B cell (primary cell): ENCODE data around the gene BOK. TPM values are rescaled to one million over a fixed set of nuclear protein-coding genes. Genes with fewer than 3 reads are reported as not detected.
"Not testable (repeated sequence)": the region's sequence is repeated elsewhere in the genome, so short reads cannot be mapped to it uniquely, and the experiment has no call there.

Experiments used
- ATAC-seq: fragments of 200-7000 bp; cut with Tn5 transposase; one replicate; pipeline ENCODE4 v1.10.0; 2021; ENCODE audit warnings: low read depth, mild to moderate bottlenecking, moderate number of reproducible peaks, moderate library complexity
- CTCF ChIA-PET: fragments of 350-600 bp; sonication (Branson Sonifier 250); formaldehyde crosslinking; loops from one replicate; lab custom pipeline; 2021; ENCODE audit warnings: antibody characterized with exemption, inconsistent platforms; lab: Charles Lee
- POLR2A ChIA-PET: fragments of 350-600 bp; sonication (Branson Sonifier 250); formaldehyde crosslinking; loops from one replicate; lab custom pipeline; 2021; ENCODE audit warnings: antibody characterized with exemption; lab: Charles Lee
- DNase-seq: peaks from one replicate; pipeline ENCODE4 v3.0.0; 2013
- H2AFZ ChIP-seq: 2 replicates; pipeline ENCODE4 v1.6.1; 2012; ENCODE audit warnings: mild to moderate bottlenecking, low read depth, low read length; ENCODE audit not compliant: insufficient read depth, poor library complexity, severe bottlenecking
- H3K27ac ChIP-seq, 2 donors: 1 replicate in 1 of 2; 2 replicates in 1 of 2; pipeline ENCODE4 v1.5.1; 2012 to 2013; ENCODE audit warnings: low read length in 2 of 2, mild to moderate bottlenecking in 2 of 2, moderate library complexity in 1 of 2
- H3K27me3 ChIP-seq, 4 experiments: fragments of 200-600 bp in 1 of 4; sonication (generic) in 1 of 4; replicated peaks in 1 of 4; 1 replicate in 2 of 4; 2 replicates in 2 of 4; pipeline versions ENCODE4 v1.6.1 to v1.7.0; 2013 to 2016; ENCODE audit warnings: low read length in 3 of 4, mild to moderate bottlenecking in 2 of 4, mixed read lengths in 1 of 4, moderate library complexity in 1 of 4; ENCODE audit not compliant: insufficient read depth in 4 of 4, control insufficient read depth in 3 of 4; ENCODE audit errors: control extremely low read depth in 1 of 4
- H3K36me3 ChIP-seq, 2 experiments: replicated peaks in 1 of 2; 1 replicate in 1 of 2; 2 replicates in 1 of 2; pipeline versions ENCODE4 v1.6.1 to v1.7.1; 2013; ENCODE audit warnings: low read length in 1 of 2; ENCODE audit not compliant: insufficient read depth in 2 of 2, control insufficient read depth in 1 of 2; ENCODE audit errors: control extremely low read depth in 1 of 2, extremely low read depth in 1 of 2
- H3K4me1 ChIP-seq, 2 donors: fragments of 200-600 bp in 1 of 2; sonication (generic) in 1 of 2; 1 replicate in 1 of 2; 2 replicates in 1 of 2; pipeline versions ENCODE4 v1.5.1 to v1.6.1; 2013 to 2017; ENCODE audit warnings: low read length in 2 of 2; ENCODE audit not compliant: control insufficient read depth in 2 of 2, insufficient read depth in 2 of 2
- H3K4me2 ChIP-seq: replicated peaks from 2 replicates; pipeline ENCODE3; 2012; ENCODE audit warnings: mild to moderate bottlenecking, low read depth, low read length; ENCODE audit not compliant: poor library complexity, severe bottlenecking
- H3K4me3 ChIP-seq, 5 experiments: fragments of 200-600 bp in 1 of 5; sonication (generic) in 1 of 5; 1 replicate in 3 of 5; 2 replicates in 2 of 5; pipeline versions ENCODE4 v1.5.1 to v1.7.0; 2011 to 2016; ENCODE audit warnings: low read length in 4 of 5, mild to moderate bottlenecking in 4 of 5, low read depth in 2 of 5, control low read depth in 1 of 5, moderate library complexity in 1 of 5; ENCODE audit not compliant: insufficient read depth in 1 of 5; ENCODE audit errors: control extremely low read depth in 1 of 5, extremely low read depth in 1 of 5
- H3K79me2 ChIP-seq: fragments of 200-600 bp; sonication (generic); one replicate; pipeline ENCODE4 v1.6.0; 2016; ENCODE audit warnings: low read length; ENCODE audit not compliant: control insufficient read depth, insufficient read depth
- H3K9ac ChIP-seq: fragments of 200-600 bp; sonication (generic); 2 replicates; pipeline ENCODE4 v1.6.1; 2017; ENCODE audit warnings: mild to moderate bottlenecking, low read length, moderate library complexity
- H3K9me3 ChIP-seq, 3 donors: one replicate each; pipeline versions ENCODE4 v1.6.1 to v1.7.1; 2013; ENCODE audit warnings: low read length in 2 of 3; ENCODE audit not compliant: control insufficient read depth in 2 of 3, insufficient read depth in 1 of 3; ENCODE audit errors: control extremely low read depth in 1 of 3
- H4K20me1 ChIP-seq: 2 replicates; pipeline ENCODE4 v1.6.0; 2012; ENCODE audit warnings: mild to moderate bottlenecking, low read length; ENCODE audit not compliant: insufficient read depth, control insufficient read depth, poor library complexity, severe bottlenecking
- H3K27ac Mint-ChIP-seq: one replicate; pipeline ENCODE4 v1.8.0; 2021; ENCODE audit warnings: mixed read lengths
- H3K27me3 Mint-ChIP-seq: one replicate; pipeline ENCODE4 v1.8.0; 2021; ENCODE audit warnings: mixed read lengths
- H3K4me1 Mint-ChIP-seq: one replicate; pipeline ENCODE4 v1.8.0; 2021; ENCODE audit warnings: mixed read lengths
- H3K4me3 Mint-ChIP-seq: one replicate; pipeline ENCODE4 v1.8.0; 2021; ENCODE audit warnings: mixed read lengths
- H3K9me3 Mint-ChIP-seq: one replicate; pipeline ENCODE4 v1.8.0; 2022; ENCODE audit warnings: mixed read lengths; ENCODE audit not compliant: insufficient read depth
- CTCF ChIP-seq: fragments of 200-600 bp; IDR thresholded peaks from one replicate; pipeline ENCODE4 v1.8.0; 2022; ENCODE audit warnings: antibody characterized with exemption, mild to moderate bottlenecking
- EZH2 ChIP-seq: IDR thresholded peaks from 2 replicates; pipeline ENCODE4 v1.6.1; 2012; ENCODE audit warnings: borderline replicate concordance, low read depth, mild to moderate bottlenecking, moderate library complexity, low read length; ENCODE audit not compliant: insufficient read depth, poor library complexity, severe bottlenecking
- WGBS: methylation state at CpG from one replicate; pipeline ENCODE4 v1.1.5; 2013; ENCODE audit warnings: missing lambda C conversion rate; ENCODE audit not compliant: insufficient coverage; 5-methylcytosine and 5-hydroxymethylcytosine counted together
- intact Hi-C: fragments of 100-400 bp; cut with micrococcal nuclease; formaldehyde crosslinking; loops from one replicate; pipeline ENCODE4 v1.10.0; 2022
- polyA plus RNA-seq: library from polyadenylated mRNA; depleted of rRNA; stranded (reverse); fragments of >200 nt; gene quantifications from 2 replicates; pipeline ENCODE4 v1.2.3, GENCODE V29; 2012
- total RNA-seq, 2 donors: library from RNA; stranded (reverse); fragments of 120-200 nt in 1 of 2; gene quantifications; 1 replicate in 1 of 2; 2 replicates in 1 of 2; pipeline versions ENCODE4 v1.2.3 to v1.2.4, GENCODE V29; 2013 to 2022

Gene BOK
- total and polyA plus RNA-seq, 2 donors (not counting 1 experiment from before 2014, with no cell fraction given), result 0.10 to 0.22 TPM

GRCh38 chr2:241571821-241572620, 13.5 kb downstream of the BOK start:
- POLR2A ChIA-PET, result no interaction called here
- intact Hi-C loops, result no loop called here
- 98% methylated on average over 21 of the region's 27 CpGs for WGBS
- Mint-ChIP-seq H3K27me3 (no peaks in the 10 kb centered on the region), H3K4me1 (peaks cover 2% of the 10 kb centered on the region), H3K27ac (no peak overlapping the region), H3K9me3 (no peaks in the 10 kb centered on the region), H3K4me3 (no peak overlapping the region)
- Histone ChIP-seq H3K27ac (no peak overlapping the region), H3K9me3 (no peaks in the 10 kb centered on the region), H3K36me3 (peaks cover 0 to 3% of the 10 kb centered on the region in 2 experiments), H2AFZ (no peak overlapping the region), H4K20me1 (no peaks in the 10 kb centered on the region), H3K27me3 (no peaks in the 10 kb centered on the region), H3K4me1 (no peaks in the 10 kb centered on the region), H3K4me3 (no peak overlapping the region), H3K4me2 (no peak overlapping the region), H3K9ac (no peak overlapping the region), H3K79me2 (no peaks in the 10 kb centered on the region)
- CTCF ChIA-PET, result no interaction called here
- ATAC-seq, result no peak
- DNase-seq, result no peak
- TF ChIP-seq EZH2 (no peak), CTCF (no peak)

DNA sequence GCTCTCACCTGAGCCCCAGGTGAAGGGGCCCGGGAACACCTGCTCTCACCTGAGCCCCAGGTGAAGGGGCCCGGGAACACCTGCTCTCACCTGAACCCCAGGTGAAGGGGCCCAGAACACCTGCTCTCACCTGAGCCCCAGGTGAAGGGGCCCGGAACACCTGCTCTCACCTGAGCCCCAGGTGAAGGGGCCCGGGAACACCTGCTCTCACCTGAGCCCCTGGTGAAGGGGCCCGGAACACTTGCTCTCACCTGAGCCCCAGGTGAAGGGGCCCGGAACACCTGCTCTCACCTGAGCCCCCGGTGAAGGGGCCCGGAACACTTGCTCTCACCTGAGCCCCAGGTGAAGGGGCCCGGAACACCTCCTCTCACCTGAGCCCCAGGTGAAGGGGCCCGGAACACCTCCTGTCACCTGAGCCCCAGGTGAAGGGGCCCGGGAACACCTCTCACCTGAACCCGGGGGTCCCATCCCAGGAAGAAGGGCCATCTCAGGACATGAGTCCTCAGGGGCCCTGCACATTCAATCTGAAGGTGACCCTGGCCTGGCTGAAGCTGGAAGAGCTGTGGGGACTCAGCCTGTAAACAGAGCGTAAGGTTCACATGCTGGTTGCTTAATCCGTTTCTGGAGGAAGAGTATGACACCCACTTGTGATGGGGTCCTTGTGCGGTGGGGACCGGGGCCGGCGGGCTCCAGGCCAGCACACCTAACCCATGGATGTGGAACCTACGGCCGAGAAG, 14.5 kb downstream of the BOK start:
- H3K79me2 ChIP-seq, H3K4me1 Mint-ChIP-seq, CTCF ChIA-PET, H3K9ac ChIP-seq, H3K27ac Mint-ChIP-seq, H3K4me2 ChIP-seq, POLR2A ChIA-PET, H3K9me3 ChIP-seq, H3K27me3 ChIP-seq, ATAC-seq, H3K4me3 ChIP-seq, DNase-seq, H3K4me1 ChIP-seq, H3K9me3 Mint-ChIP-seq, H3K27me3 Mint-ChIP-seq, H2AFZ ChIP-seq, H3K36me3 ChIP-seq, intact Hi-C loops, H3K27ac ChIP-seq, H4K20me1 ChIP-seq, H3K4me3 Mint-ChIP-seq: not testable (repeated sequence)
- 97% methylated on average over 18 of the region's 20 CpGs for WGBS
